HEK293 (cell line): ENCODE data around the gene ISY1.

Experiments used
- CTCF ChIA-PET: fragments of 350-600 bp; formaldehyde crosslinking; extraction: SDS; loops from one replicate; lab custom pipeline; 2021; ENCODE audit warnings: antibody characterized with exemption; lab: Yijun Ruan, JAX
- POLR2A ChIA-PET: fragments of 300-600 bp; formaldehyde crosslinking; extraction: SDS; loops from one replicate; lab custom pipeline; 2020; ENCODE audit warnings: antibody characterized with exemption, inconsistent platforms; lab: Yijun Ruan, JAX
- H3K27ac ChIP-seq: fragments of 200-500 bp; sonication (Bioruptor generic); 2 replicates; pipeline ENCODE4 v1.5.1; 2014; ENCODE audit warnings: low read depth, low read length, control low read depth, inconsistent platforms; ENCODE audit errors: extremely low read depth
- H3K36me3 ChIP-seq, 2 experiments: fragments of 200-500 bp in 1 of 2; sonication (Bioruptor generic) in 1 of 2; 1 replicate in 1 of 2; 2 replicates in 1 of 2; pipeline ENCODE4 v1.5.1; 2014 to 2017; ENCODE audit warnings: inconsistent platforms in 2 of 2, low read length in 2 of 2; ENCODE audit not compliant: control insufficient read depth in 2 of 2, insufficient read depth in 1 of 2
- H3K4me1 ChIP-seq: fragments of 200-500 bp; sonication (Bioruptor generic); 2 replicates; pipeline ENCODE4 v1.5.1; 2014; ENCODE audit warnings: mild to moderate bottlenecking, low read length, inconsistent platforms; ENCODE audit not compliant: control insufficient read depth, insufficient read depth
- H3K4me3 ChIP-seq: 2 replicates; pipeline ENCODE4 v1.5.1; 2011; ENCODE audit warnings: low read depth, mild to moderate bottlenecking, control low read depth, low read length, moderate library complexity
- H3K9me3 ChIP-seq: fragments of 200-500 bp; sonication (Bioruptor generic); 2 replicates; pipeline ENCODE4 v1.5.1; 2014; ENCODE audit warnings: low read depth, low read length, inconsistent platforms; ENCODE audit not compliant: control insufficient read depth, insufficient read depth
- BCL11A ChIP-seq: fragments of 450-650 bp; formaldehyde crosslinking; IDR thresholded peaks from 2 replicates; pipeline ENCODE4 v1.5.1; 2016; ENCODE audit warnings: low read depth, missing biosample characterization, missing genetic modification characterization
- GFI1B ChIP-seq: fragments of 450-650 bp; formaldehyde crosslinking; IDR thresholded peaks from 2 replicates; pipeline ENCODE4 v1.5.1; 2016; ENCODE audit warnings: missing biosample characterization, missing genetic modification characterization
- GLIS1 ChIP-seq: fragments of 450-650 bp; formaldehyde crosslinking; IDR thresholded peaks from 2 replicates; pipeline ENCODE4 v1.5.1; 2016; ENCODE audit warnings: missing biosample characterization, missing genetic modification characterization
- HOXD13 ChIP-seq: sonication (generic); formaldehyde crosslinking; IDR thresholded peaks from 2 replicates; pipeline ENCODE4 v1.8.0; 2022; ENCODE audit warnings: missing genetic modification reagents, borderline replicate concordance
- INSM2 ChIP-seq: fragments of 450-650 bp; formaldehyde crosslinking; IDR thresholded peaks from 2 replicates; pipeline ENCODE4 v1.5.1; 2016; ENCODE audit warnings: missing biosample characterization, missing genetic modification characterization
- MEIS1 ChIP-seq: sonication (generic); formaldehyde crosslinking; IDR thresholded peaks from 2 replicates; pipeline ENCODE4 v1.8.1; 2022; ENCODE audit warnings: missing genetic modification reagents, mild to moderate bottlenecking, borderline replicate concordance
- PRDM4 ChIP-seq: fragments of 450-650 bp; formaldehyde crosslinking; IDR thresholded peaks from 2 replicates; pipeline ENCODE4 v1.5.1; 2017; ENCODE audit warnings: missing biosample characterization, missing genetic modification characterization
- ZBTB48 ChIP-seq: fragments of 450-650 bp; formaldehyde crosslinking; IDR thresholded peaks from 2 replicates; pipeline ENCODE4 v1.5.1; 2016; ENCODE audit warnings: missing biosample characterization, missing genetic modification characterization
- ZBTB8A ChIP-seq: fragments of 450-650 bp; formaldehyde crosslinking; IDR thresholded peaks from 2 replicates; pipeline ENCODE4 v1.5.1; 2016; ENCODE audit warnings: missing biosample characterization, missing genetic modification characterization
- ZIC2 ChIP-seq: fragments of 450-650 bp; formaldehyde crosslinking; IDR thresholded peaks from 2 replicates; pipeline ENCODE4 v1.5.1; 2016; ENCODE audit warnings: missing biosample characterization, missing genetic modification characterization
- ZNF114 ChIP-seq: fragments of 450-650 bp; formaldehyde crosslinking; IDR thresholded peaks from 2 replicates; pipeline ENCODE4 v1.5.0; 2017; ENCODE audit warnings: missing biosample characterization, missing genetic modification characterization
- ZNF133 ChIP-seq: fragments of 450-650 bp; formaldehyde crosslinking; IDR thresholded peaks from 2 replicates; pipeline ENCODE4 v1.5.1; 2016; ENCODE audit warnings: missing biosample characterization, missing genetic modification characterization
- ZNF155 ChIP-seq: fragments of 450-650 bp; formaldehyde crosslinking; IDR thresholded peaks from 2 replicates; pipeline ENCODE4 v1.5.1; 2016; ENCODE audit warnings: missing biosample characterization, missing genetic modification characterization
- ZNF169 ChIP-seq: fragments of 450-650 bp; formaldehyde crosslinking; IDR thresholded peaks from 2 replicates; pipeline ENCODE4 v1.5.1; 2016; ENCODE audit warnings: missing biosample characterization, missing genetic modification characterization
- ZNF19 ChIP-seq: fragments of 450-650 bp; formaldehyde crosslinking; IDR thresholded peaks from 2 replicates; pipeline ENCODE4; 2016; ENCODE audit warnings: missing biosample characterization, missing genetic modification characterization, low read depth
- ZNF239 ChIP-seq: fragments of 450-650 bp; formaldehyde crosslinking; IDR thresholded peaks from 2 replicates; pipeline ENCODE4 v1.5.1; 2016; ENCODE audit warnings: missing biosample characterization, missing genetic modification characterization
- ZNF292 ChIP-seq: fragments of 450-650 bp; formaldehyde crosslinking; IDR thresholded peaks from 2 replicates; pipeline ENCODE4 v1.5.1; 2016; ENCODE audit warnings: low read depth, missing biosample characterization, missing genetic modification characterization, borderline replicate concordance
- ZNF366 ChIP-seq: fragments of 450-650 bp; formaldehyde crosslinking; conservative IDR thresholded peaks from 2 replicates; pipeline ENCODE4 v1.5.1; 2016; ENCODE audit warnings: missing biosample characterization, missing genetic modification characterization
- ZNF521 ChIP-seq: fragments of 450-650 bp; formaldehyde crosslinking; IDR thresholded peaks from 2 replicates; pipeline ENCODE4 v1.5.1; 2017; ENCODE audit warnings: missing biosample characterization, mild to moderate bottlenecking, missing genetic modification characterization
- ZNF580 ChIP-seq: fragments of 450-650 bp; formaldehyde crosslinking; IDR thresholded peaks from 2 replicates; pipeline ENCODE4 v1.5.1; 2016; ENCODE audit warnings: missing biosample characterization, missing genetic modification characterization
- ZNF623 ChIP-seq: fragments of 450-650 bp; formaldehyde crosslinking; IDR thresholded peaks from 2 replicates; pipeline ENCODE4 v1.5.1; 2016; ENCODE audit warnings: missing biosample characterization, missing genetic modification characterization
- ZNF670 ChIP-seq: fragments of 450-650 bp; formaldehyde crosslinking; IDR thresholded peaks from 2 replicates; pipeline ENCODE4 v1.5.1; 2016; ENCODE audit warnings: missing biosample characterization, missing genetic modification characterization, low read depth
- ZNF777 ChIP-seq: fragments of 450-650 bp; formaldehyde crosslinking; IDR thresholded peaks from 2 replicates; pipeline ENCODE4 v1.5.1; 2017; ENCODE audit warnings: missing biosample characterization, missing genetic modification characterization, borderline replicate concordance
- ZNF791 ChIP-seq: fragments of 450-650 bp; formaldehyde crosslinking; IDR thresholded peaks from 2 replicates; pipeline ENCODE4 v1.5.1; 2016; ENCODE audit warnings: missing biosample characterization, missing genetic modification characterization
- ZSCAN18 ChIP-seq: fragments of 450-650 bp; formaldehyde crosslinking; IDR thresholded peaks from 2 replicates; pipeline ENCODE4 v1.5.1; 2016; ENCODE audit warnings: missing biosample characterization, missing genetic modification characterization
- ZSCAN23 ChIP-seq: fragments of 450-650 bp; formaldehyde crosslinking; IDR thresholded peaks from 2 replicates; pipeline ENCODE4 v1.5.1; 2016; ENCODE audit warnings: missing biosample characterization, missing genetic modification characterization
- ZSCAN4 ChIP-seq: fragments of 450-650 bp; formaldehyde crosslinking; IDR thresholded peaks from 2 replicates; pipeline ENCODE4 v1.5.1; 2017; ENCODE audit warnings: missing biosample characterization, missing genetic modification characterization

The ISY1 gene

GRCh38 chr3:129116482-129116946, 44.3 kb downstream of the ISY1 start:
- H3K27ac ChIP-seq, result no peak overlapping the region
- POLR2A ChIA-PET, result no interaction called here
- TF ChIP-seq ZNF366 (tag by site-specific recombination) (no peak), HOXD13 (CRISPR knock-in tag) (no peak), ZNF155 (tag by site-specific recombination) (no peak), ZNF133 (no peak), ZSCAN18 (tag by site-specific recombination) (no peak), ZNF239 (tag by site-specific recombination) (no peak), ZNF777 (tag by site-specific recombination) (no peak), ZNF169 (tag by site-specific recombination) (no peak), ZSCAN23 (tag by site-specific recombination) (no peak)
- TF ChIP-seq, all 188 proteins: peak for 0

GRCh38 chr3:129114455-129114854, 46.4 kb downstream of the ISY1 start:
- H3K36me3 ChIP-seq, result peaks cover 0 to 6% of the 10 kb centered on the region in 2 experiments; a peak in 2 of 3 replicates
- no peaks in the 10 kb centered on the region for H3K9me3 ChIP-seq
- ChIA-PET CTCF (no interaction called here), POLR2A (interaction anchor here (0.6 to 0.7 kb wide), 2 partner anchors 67 to 321 kb away, joined by 3 to 4 read pairs; no protein-coding TSS in a partner anchor)
- H3K4me3 ChIP-seq, result no peak overlapping the region
- TF ChIP-seq ZSCAN4 (tag by site-specific recombination) (no peak), GFI1B (tag by site-specific recombination) (no peak), ZNF292 (tag by site-specific recombination) (no peak), ZBTB48 (tag by site-specific recombination) (no peak), ZNF114 (tag by site-specific recombination) (no peak), INSM2 (tag by site-specific recombination) (no peak), ZNF19 (tag by site-specific recombination) (no peak), PRDM4 (tag by site-specific recombination) (no peak), ZNF670 (tag by site-specific recombination) (no peak), BCL11A (tag by site-specific recombination) (no peak), MEIS1 (no peak), ZBTB8A (no peak), ZIC2 (tag by site-specific recombination) (no peak), ZNF580 (no peak), ZNF623 (tag by site-specific recombination) (no peak), ZNF791 (tag by site-specific recombination) (no peak), ZNF521 (tag by site-specific recombination) (no peak), GLIS1 (tag by site-specific recombination) (no peak)
- H3K4me1 ChIP-seq, result peaks cover 7% of the 10 kb centered on the region
- H3K27ac ChIP-seq, result no peak overlapping the region

More at GRCh38 chr3:129116482-129116946, 44.3 kb downstream of the ISY1 start:
- H3K4me1 ChIP-seq, result peaks cover 15% of the 10 kb centered on the region
- no peaks in the 10 kb centered on the region for H3K9me3 ChIP-seq
- no peak overlapping the region for H3K4me3 ChIP-seq
- H3K36me3 ChIP-seq, result peaks cover 0 to 6% of the 10 kb centered on the region in 2 experiments; a peak in 2 of 3 replicates
- CTCF ChIA-PET, result interaction anchor here (0.6 to 1.2 kb wide), 4 partner anchors 63 to 451 kb away, joined by 3 to 6 read pairs (median 4); no protein-coding TSS in a partner anchor
